NCI-H510A (cell line): ENCODE results near the gene ENOX2.

Experiments used
- DNase-seq: peaks from one replicate; lab custom pipeline; 2025; lab: John Stamatoyannopoulos, UW

ENOX2 gene

GRCh38 chrX:130884627-130885026, 18.4 kb downstream of the ENOX2 start:
- DNase-seq, result no peak

- DNase-seq, result no peak
Observed at GRCh38 chrX:130879869-130880268, 23.1 kb downstream of the ENOX2 start.

DNA sequence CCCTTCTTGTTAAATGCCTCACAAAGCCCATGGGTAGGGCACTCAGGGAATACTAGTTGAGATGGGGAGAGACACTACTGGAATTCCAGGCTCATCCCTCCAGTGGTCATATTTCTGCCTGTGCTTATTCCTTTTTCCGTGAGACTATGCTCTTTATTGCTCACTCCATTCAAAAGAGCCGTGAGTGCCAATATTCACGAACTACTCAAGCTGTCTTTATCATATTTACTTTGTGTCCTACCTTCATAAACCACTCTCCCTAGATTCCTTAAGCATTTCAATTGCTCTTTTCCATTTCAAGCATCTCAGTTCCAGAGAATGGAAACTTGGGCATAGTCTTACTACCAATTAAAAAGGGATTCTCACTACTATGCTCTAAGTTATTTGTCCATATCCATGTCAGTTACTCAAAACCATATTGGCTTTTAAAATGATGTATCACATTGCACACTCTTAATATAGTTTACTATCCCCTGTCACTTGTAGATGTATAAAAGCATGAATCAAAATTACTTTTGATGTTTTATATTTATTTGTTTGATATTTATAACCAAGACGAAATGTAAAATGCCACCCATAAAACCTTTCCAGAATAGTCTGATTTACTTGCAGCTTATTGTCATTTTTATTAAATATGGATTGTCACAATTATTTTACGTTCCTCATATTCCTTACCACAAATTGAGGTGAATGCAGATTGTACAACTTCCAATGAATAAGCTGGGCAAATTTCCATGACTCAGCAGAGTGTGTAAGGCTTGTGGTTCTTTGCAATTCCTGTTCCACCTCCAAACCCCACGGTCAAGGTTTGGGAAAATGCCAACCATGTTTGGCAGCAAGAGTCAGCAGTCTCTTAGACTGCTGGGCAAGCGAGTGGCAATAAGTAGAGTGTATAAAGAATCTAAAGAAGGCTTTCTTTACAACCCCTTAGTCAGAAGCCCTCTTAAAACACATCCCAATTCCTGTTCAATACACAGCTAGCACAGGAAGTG, 24.4 kb downstream of the ENOX2 start:
- no peak for DNase-seq

DNA sequence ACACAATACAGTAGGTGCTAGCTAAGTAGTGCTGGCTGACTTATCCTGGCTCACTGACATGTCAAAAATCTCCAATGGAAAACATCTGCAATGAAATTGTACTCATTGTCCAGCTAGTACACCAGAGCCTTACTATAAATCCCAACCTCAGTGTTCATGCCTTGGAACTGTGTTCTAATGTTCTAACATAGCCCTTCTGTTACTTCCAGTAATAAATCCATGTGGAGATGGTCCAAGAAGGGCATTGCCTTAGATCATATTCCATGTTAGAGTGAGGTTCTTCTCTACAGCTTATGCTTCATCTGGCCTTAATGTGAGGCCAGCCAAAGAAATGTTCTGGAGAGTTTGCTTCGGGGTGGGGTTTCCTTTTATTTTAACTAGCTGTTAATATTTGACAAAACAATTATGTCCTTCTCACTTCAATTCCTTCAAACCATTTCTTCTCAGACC, 25.1 kb downstream of the ENOX2 start:
- no peak for DNase-seq

GRCh38 chrX:130876226-130876625, 26.8 kb downstream of the ENOX2 start:
- DNase-seq, result no peak

DNA sequence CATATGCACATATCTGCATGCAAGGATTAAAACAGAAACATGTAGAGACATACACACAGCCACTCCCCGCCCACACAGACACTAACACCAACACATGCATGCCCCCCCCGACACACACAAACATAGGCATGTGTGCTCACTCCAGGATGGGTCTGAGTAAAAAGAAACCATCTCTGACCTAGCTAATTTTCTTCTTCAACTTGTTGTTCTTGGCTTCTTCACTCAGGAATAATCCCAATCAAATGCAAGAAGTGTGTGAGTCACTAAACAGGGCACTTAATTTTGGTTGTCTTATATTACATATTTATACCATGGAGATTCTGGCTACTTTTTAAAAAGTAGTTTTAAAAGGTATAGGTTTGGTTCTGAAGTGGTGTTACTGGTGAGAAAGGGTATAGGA, 28.3 kb downstream of the ENOX2 start:
- no peak for DNase-seq

DNA sequence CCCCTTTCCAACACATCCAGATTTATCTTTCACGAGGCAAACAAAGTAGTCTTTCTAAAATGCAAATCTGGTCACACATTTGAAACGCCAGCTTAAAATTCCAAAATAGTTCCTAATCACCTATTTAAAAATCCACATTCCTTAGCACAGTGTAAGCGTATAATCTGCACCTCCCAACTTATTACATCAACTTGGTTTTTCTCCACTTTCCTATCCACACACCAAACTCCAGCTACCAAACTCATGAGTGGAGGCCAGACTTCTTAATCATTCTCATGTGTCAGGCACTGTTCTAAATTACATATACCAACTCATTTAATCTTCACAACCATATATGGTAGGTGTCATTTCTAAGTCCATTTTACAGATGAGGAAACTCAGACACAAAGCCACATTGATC, 33.8 kb downstream of the ENOX2 start:
- no peak for DNase-seq

GRCh38 chrX:130861462-130861861, 41.5 kb downstream of the ENOX2 start:
- DNase-seq, result no peak

- DNase-seq, result no peak
Observed at GRCh38 chrX:130857207-130857606, 45.8 kb downstream of the ENOX2 start.

- no peak for DNase-seq
Observed at GRCh38 chrX:130851569-130851968, 51.4 kb downstream of the ENOX2 start.

GRCh38 chrX:130848763-130849162, 54.2 kb downstream of the ENOX2 start:
- no peak for DNase-seq

GRCh38 chrX:130846746-130847145, 56.3 kb downstream of the ENOX2 start:
- no peak for DNase-seq

DNA sequence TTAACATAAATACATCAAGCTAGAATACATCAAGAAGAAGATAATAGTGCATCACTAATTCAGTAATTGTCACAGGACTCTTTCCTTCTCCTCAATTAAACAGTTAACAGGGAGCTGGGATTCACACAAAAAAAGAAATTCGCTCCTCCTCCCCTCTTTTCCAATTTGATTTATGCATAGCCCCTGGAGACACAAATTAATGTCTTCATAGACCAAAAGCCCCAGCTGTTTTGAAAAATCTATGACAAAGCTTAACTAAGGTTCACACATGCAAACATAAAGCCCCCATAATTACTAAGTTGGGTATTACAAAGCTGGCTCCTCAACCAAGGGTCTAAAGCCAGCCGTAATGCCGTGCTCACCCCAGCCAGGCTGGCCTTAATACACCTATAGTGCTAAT, 61.2 kb downstream of the ENOX2 start:
- DNase-seq, result no peak

DNA sequence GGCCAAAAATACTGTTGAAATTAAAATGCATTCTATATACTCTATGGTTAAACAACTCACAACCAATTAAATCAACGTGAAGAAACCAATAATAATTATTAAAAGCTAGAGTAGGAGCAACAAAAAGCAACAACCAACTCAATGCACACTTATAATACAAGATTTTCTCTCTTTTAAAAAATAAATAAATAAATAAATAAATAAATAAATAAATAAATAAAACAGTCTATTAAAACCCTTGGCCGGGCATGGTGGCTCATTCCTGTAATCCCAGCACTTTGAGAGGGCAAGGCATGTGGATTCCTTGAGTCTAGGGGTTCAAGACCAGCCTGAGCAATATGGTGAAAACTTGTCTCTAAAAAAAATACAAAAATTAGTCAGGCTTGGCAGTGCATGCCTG, 62.7 kb downstream of the ENOX2 start:
- DNase-seq, result no peak

DNA sequence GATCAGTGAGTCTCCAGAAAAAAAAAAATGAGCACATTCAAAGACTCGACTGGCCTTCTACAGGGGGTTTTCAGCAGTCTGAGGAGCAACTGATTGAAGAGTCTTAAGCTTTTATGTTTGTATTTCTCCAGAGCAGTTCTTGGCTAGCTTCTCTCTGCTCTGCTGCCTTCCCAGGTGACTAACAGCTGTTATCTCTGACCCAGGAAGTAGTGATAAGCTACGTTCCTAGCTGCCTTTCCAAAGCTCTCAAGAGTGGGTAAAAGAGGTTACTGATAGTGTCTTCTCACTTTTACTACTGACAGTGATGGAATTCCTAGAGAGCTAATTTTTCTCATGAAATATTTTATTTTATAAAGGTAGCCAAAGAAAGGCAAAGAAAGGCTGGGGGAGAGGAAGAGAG, 66.6 kb downstream of the ENOX2 start:
- DNase-seq, result no peak

DNA sequence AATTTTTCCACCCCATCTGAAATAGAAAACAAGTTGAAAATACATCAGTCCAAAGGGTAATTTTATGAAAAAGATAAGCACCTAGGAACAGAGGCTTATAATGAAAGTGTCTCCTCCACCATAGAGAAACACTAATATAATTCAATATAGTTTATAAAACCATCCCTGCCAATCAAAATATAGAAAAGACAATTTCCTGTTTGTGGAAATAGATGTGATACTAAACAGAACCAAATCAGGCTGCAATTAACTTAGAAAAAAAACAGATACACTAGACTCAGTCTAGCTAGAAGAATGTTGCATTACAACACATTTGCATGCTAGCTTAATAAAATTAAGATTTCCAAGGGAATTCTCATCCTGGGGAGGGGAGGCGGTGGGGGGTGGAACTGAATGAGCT, 68.2 kb downstream of the ENOX2 start:
- no peak for DNase-seq

- no peak for DNase-seq
Observed at GRCh38 chrX:130834149-130834548, 68.9 kb downstream of the ENOX2 start.

- no peak for DNase-seq
Observed at GRCh38 chrX:130831347-130831722, 71.7 kb downstream of the ENOX2 start.

GRCh38 chrX:130830599-130831346, 72.2 kb downstream of the ENOX2 start:
- no peak for DNase-seq

- no peak for DNase-seq
Observed at GRCh38 chrX:130829526-130830515, 73.2 kb downstream of the ENOX2 start.

DNA sequence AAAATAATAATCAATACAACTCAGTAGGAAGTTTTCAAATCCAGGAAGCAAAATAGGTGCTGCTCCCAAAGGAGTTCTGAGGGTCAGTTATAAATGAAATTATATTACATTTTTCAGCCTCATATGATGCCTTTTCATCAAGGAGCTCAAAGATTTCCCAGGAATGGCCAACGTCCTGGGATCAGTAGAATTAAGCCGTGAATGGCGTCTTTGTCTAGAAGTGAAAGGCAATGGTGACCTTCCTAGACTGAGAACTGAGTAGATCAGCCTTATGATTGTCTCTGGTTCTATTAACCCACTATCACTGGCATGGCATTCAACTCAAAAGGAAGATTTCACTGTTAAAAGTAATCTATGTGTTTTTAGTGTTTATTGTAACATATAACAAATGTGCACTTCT, 74.4 kb downstream of the ENOX2 start:
- no peak for DNase-seq

GRCh38 chrX:130827648-130828047, 75.4 kb downstream of the ENOX2 start:
- no peak for DNase-seq
